ENCODE measurements around the gene UGT1A7. TPM values are rescaled to one million over a fixed set of nuclear protein-coding genes. Genes with fewer than 3 reads are reported as not detected.
"Not testable (repeated sequence)": the region's sequence is repeated elsewhere in the genome, so short reads cannot be mapped to it uniquely, and the experiment has no call there.

UGT1A7 gene
- total RNA-seq, 1 experiment from 2014 or later, result not detected

DNA sequence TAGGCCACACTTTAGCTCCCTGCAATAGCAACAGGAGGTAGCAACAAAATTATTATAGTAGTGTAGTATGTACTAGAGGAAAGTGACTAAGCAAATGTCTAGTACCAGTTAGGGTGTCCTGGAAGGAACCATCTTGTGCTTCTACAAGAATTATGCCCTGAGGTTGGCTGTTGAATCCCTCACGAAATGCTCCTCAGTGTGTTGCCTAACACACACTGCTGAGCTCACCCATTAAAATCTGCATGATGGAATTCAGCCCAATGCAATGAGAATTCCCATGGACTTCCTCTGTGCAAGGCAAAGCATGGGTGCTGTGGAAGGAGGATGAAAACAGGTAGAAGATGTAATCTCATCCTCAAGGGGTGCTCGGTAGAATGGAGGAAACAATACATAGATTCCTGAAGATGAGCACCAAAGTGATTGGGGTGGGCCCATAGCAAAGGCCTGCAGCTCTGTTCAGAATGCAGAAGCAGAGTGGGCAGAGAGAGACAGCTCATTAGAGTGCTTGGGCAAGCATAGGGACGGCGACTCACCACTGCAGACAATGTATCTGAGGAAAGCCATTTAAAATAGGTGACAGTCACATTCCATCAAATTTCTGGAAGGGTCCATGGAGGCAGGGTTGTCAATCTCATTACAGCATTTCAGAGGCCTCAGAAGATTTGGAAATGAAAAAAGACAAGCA lies 1.2 kb upstream of the UGT1A7 start:
- no peak for DNase-seq (ENCODE audit: low read depth)

DNA sequence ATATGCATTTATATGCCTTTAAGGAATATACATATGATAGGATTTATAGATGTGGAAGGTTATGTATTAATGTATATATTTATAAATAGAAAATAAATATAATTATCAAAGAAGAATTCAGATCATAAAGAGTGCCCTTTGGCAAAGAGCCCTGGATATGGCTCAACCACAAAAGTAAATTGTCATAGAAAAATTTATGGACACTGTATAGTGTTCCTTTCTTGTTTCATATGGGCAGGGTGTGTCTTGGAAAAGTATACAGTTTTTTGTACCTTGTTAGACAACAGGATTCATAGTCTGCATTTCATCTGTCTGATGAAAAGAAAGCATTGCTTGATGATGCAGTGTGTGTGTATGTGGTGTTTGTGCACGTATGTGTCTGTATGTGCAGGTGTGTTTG lies 2.9 kb downstream of the UGT1A7 start:
- DNase-seq (ENCODE audit: low read depth), result no peak

DNA sequence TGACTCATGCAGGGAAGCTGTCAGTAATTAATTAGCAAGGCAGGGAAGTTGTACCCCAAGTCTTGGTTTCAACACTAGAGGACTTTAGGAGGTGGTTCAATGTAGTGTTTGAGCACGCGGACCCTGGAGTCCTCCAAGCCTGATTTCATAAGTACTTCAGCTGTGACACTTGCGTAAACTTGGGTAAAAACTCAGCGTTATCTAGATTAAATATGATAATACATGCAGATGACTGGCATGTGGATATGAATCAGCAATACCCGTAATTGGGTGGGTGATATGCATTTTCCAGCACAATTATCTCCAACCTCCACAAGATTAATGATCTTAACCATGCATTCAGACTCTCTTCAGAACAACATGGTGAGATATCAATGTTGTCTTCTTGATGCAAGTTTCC lies 5.2 kb downstream of the UGT1A7 start:
- DNase-seq (ENCODE audit: low read depth), result peak; percentile 15

DNA sequence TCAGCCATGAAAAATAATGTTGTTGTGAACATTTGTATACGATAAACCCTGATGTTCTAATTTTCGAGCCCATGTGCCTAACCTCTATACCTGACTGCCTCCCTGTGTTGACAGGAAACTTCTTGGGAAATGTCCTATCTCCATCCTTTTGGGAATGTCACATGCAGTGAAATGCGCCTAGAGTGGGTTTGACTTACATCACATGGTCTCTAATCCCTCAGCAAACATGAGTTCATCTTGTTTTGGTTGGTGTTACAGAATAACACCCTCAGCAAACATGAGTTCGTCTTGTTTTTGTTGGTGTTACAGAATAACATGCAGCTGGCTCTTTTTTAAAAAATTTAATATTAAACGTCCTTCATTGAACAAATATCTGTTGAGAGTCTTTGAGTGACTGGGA lies 6.6 kb downstream of the UGT1A7 start:
- DNase-seq (ENCODE audit: low read depth), result no peak

DNA sequence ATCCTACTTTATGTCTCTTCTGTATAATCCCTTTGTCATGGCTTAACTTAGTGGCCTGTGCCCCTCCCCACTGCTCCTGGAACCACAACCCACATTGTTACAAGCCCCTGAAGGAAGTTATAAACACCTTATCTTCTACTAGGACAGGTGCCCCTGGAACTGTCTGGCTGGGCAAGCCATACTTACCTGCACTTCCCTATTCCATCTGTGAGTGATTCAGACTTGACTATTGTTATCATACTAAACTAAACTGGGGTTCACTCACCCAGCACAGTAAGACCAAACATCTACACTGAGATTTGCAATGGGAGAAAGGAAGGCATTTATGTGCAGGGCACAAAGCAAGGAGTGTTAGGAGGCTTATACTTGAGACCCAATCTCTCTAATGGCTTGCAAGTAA lies 7.3 kb downstream of the UGT1A7 start:
- DNase-seq (ENCODE audit: low read depth), result no peak

DNA sequence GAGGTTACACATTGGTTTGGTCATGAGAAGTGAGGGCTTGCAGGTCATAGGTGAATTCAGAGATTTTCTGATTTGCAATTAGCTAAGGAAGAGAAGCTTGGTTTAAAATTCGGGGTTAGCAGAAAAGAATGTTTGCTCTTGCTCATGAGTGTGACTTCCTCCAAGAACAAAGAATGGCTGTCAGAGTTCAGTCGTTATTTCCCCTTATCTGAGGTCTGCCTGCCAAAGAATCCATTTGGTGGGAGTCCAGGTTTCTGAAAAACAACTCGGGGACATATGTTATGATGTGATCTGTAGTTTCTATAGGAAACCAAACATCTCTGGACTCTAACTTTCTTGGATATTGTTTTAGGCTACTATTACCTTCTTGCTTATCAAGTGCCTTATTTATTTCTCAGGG lies 7.8 kb downstream of the UGT1A7 start:
- no peak for DNase-seq (ENCODE audit: low read depth)

DNA sequence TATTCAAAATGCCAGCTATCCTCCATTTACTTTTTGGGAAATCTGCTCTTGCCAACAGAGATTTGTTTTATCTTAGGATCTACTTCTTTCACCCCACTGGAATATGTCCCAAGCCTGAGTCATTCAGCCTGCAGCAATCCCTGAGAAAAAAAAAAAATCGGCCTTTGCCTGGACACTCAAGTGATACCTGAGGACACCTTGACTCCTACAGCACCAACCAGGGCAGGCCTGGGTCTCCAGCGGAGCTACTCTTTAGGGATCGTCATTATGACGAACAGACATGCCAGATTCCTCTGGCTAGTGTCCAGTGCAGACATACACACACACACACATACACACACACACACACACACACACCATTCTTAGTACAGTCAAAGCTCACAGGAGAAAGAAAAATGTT lies 8.7 kb downstream of the UGT1A7 start:
- DNase-seq (ENCODE audit: low read depth), result peak; percentile 86

DNA sequence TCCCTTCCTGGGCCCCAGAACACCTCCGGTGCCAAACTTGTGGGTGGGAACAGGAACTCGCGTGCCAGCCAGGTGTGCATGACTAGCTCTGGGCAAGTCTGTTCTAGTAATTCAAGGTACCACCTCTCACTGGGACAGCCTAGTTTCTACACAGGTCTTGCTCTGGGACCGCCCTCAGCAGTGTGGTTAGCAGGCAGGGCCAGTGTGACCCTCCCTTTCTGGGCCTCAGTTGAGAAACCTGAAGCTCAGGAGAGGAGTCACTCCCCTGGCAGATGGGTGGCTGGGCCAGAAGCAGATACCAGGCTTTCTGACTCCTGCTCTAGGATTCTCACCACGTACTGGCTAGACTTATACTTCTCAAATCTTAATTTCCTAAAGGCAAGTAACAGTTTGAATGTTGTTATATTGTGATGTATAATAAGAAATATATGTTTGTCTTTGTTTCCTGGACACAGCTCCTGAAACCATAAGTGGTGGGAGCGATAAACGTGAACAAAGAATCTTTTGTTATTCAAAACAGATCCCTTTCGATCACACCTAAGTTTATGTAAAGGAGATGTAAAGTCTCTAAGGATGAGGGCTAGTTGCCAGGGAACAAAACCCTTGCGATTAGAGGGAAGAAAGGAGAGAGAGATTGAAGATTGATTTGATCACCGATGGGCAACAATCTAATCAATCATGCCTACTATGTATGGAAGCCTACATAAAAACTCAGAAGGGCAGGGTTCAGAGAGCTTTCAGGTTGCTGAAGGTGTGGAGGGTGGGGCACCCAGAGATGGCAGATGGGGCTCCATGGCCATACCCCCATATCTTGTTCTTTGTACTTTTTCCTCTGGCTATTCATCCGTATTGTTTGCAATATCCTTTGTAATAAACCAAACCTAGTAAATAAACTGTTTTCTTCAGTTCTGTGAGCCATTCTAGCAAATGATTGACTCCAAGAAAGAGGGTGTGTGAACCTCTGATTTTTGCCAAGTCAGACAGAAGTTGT lies 10.0 kb downstream of the UGT1A7 start:
- no peak for DNase-seq (ENCODE audit: low read depth)

DNA sequence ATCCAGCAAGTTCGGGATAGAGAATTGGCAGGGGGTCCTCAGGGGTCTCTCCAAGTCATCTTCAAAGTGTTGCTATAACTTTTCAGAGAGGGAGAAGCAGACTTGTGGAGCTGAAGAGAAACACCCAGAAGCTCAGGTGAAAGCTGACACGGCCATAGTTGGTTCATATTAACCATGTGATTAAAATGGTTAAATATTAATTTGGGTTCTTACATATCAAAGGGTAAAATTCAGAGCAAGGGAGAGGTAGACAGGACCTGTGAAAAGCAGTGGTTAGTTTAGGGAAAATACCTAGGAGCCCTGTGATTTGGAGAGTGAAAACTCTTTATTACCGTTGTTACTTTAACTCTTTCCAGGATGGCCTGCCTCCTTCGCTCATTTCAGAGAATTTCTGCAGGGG lies 10.9 kb downstream of the UGT1A7 start, which contains the start of gene UGT1A6:
Gene UGT1A6 (plus strand): TSS at position 243 of the 400 bp plus-strand sequence. CDS start 115 bp downstream, at position 358.
- no peak for DNase-seq (ENCODE audit: low read depth)

DNA sequence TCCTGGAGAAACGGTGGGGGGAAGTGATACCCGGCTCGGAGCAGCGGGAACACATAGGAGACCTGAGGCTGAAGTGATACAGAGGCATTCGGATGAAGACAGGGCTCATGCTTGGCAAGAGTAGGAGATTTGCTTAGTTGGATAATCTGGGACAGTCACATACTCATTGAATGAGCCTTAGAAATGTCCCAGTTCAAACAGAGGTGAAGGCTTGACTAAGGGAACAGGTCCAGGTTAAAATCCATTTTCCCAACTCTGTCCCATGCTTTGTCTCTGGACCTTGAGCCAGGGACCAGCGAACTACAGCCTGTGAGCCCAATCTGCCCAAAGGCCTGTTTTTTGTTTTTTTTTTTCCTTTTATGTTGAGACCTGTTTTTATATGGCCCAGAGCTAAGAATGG lies 12.3 kb downstream of the UGT1A7 start:
- DNase-seq (ENCODE audit: low read depth), result no peak

DNA sequence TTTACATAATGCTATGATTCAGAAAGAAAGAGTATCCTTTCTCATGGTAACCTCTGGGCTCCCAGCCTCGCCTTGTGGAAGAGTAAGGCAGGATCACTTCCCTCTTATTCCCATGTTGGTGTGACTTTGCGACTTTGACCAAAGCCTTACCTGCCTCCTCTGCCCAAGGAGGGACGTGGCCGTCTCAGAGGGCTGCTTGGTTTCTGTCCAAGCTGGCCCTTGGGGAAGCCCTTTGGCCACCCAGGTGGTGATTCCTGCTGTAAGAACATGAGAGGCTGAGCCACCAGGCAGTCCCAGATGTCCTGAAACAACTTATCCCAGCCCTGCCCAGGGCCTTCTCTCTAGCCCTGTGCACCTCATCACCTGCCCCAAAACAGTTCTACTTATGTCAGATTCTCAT lies 17.0 kb downstream of the UGT1A7 start:
- no peak for DNase-seq (ENCODE audit: low read depth)

DNA sequence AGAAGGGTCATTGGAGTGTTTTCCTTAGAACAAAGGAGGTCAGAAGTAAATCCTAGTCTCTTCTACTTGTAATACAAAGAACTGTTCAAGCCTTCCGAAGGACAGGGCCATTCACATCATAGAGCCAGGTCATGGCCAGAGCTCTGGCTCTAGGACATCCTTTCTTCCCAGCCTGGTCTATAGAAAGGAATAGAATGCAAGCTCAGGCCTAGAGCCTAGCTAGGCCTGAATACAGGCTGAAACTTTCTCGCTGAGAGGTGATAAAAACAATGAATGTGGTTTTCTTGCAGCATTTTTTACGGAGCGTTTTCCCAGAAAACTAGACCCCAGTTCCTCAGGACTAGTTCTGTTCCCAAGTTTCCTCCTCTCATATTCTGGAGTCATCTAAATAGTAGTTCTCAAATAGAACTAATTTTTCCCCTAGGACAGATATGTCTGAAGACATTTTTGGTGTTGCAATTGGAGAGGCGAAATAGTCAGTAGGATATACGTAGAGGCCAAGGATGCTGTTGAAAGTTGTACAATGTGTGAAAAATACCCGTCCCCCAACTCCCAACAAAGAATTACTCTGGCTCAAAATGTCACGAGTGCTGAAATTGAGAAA lies 17.8 kb downstream of the UGT1A7 start:
- no peak for DNase-seq (ENCODE audit: low read depth)

DNA sequence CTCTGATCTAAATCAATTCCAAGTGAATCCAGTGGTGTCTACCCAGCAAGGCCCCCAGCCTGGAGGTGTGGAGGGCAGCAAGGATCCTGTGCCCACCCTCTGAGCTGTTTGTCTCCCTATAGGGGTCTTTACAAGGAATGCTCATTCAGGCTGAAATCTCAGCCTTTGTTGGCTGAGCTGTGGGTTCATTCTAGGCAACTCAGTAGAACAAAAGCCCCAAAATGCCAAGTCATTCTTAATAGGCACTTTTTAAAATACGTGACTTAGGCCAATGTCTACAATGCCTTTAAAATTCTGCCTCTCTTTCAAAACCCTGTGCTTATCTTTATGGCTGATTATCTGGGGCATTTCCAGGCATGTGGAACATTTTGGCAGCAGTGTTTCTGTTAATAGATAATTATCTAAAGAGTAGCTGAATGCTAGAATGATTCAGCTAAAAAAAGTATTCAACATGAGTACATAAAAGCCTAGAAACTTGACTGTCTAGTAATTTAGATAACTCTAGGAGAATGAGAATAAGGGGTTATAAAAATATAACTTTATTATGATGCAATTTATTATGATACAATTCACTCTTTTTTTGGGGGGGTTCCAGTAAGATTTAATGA lies 18.4 kb downstream of the UGT1A7 start:
- DNase-seq (ENCODE audit: low read depth), result peak; percentile 88

DNA sequence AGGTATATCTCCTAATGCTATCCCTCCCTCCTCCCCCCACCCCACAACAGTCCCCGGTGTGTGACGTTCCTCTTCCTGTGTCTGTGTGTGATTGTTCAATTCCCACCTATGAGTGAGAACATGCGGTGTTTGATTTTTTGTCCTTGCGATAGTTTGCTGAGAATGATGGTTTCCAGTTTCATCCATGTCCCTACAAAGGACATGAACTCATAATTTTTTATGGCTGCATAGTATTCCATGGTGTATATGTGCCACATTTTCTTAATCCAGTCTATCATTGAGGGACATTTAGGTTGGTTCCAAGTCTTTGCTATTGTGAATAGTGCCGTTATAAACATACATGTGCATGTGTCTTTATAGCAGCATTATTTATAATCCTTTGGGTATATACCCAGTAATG lies 19.1 kb downstream of the UGT1A7 start:
- DNase-seq (ENCODE audit: low read depth), result not testable (repeated sequence)

DNA sequence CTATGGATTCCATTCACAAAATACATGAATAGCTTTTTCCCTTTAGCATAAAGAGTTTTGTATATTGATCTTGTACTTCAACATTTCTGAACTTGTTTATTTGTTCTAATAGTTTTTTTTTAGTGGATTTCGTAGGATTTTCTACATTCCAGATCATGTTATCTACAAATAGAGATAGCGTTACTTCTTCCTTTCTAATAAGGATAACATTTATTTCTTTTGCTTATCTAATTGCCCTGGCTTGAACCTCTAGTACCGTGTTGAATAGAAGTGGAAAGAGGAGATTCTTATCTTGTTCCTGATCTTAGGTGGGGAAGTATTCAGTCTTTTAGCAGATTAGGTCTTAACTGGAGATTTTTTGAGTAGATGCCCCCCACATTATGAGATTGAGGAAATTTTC lies 20.5 kb downstream of the UGT1A7 start:
- no peak for DNase-seq (ENCODE audit: low read depth)

DNA sequence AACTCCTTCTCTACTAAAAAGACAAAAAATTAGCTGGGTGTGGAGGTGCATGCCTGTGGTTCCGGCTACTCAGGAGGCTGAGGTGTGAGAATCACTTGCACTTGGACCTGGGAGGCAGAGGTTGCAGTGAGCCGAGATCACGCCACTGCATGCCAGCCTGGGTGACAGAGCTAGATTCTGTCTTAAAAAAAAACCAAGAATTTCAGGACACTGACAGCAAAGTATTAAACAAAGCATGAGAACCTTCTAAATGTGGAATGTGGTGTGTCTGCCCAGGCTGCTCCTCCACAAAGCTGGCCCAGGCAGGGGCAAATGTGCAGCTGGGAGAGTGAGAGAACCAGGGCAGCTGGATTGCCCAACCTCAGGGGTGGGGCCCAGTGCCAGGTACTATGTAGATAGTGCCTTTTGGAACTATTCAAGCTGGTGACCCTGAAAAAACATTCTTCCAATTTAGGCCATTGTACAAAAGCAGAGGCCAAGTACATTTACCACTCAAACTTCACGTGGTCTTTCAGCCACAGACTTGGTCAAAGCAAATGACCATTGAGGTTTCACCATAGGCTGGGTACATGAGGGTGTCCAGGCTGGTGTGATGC lies 24.3 kb downstream of the UGT1A7 start:
- DNase-seq (ENCODE audit: low read depth), result peak; percentile 63

DNA sequence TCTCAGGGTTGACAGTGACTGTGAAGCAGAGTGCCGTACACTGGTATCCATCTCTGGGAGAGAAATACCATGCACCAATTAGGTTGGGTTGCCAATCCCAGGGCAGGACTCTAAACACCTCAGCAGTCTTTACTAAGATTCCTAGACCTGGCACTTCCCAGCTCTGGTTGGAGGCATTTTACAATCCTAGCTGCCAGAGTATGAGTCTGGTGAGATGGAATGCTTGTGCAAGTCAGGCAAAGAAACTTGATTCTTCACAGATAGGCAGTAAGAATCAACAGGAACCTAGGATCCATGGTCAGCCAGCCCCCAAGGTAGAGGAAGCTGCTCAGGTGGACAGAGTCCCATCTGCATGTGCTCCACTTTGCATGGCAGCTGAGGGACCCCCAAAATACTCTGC lies 25.0 kb downstream of the UGT1A7 start:
- DNase-seq (ENCODE audit: low read depth), result peak; percentile 85

DNA sequence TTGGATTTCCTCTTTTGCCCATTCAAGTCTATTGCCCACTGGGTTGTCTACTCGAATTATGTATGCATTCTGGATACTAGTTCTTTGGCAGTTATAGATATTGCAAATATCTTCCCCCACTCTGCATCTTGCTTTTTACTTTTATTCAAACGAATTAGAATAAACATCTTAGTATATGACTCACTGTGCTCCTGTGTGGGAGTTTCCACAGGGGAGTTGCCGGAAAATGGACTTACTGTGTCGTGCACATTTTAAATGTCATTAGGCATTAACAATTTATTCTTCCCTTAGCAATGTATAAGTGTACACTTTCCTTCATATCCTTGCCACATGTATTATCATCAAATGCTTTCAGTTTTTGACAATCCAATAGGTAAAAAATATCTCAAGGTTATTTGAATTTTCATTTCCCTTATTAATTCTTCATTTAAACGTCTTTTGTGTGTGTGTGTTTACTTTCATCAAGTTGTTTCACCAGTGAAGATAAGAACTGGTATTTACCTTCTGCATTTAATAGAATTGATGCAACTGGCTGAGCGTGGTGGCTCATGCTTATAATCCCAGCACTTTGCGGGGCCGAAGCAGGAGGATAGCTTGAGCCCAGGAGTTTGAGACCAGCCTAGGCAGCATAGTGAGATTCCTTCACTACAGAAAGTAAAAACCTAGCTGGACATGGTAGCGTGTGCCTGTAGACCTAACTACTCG lies 26.4 kb downstream of the UGT1A7 start:
- peak; percentile 63 for DNase-seq (ENCODE audit: low read depth)

DNA sequence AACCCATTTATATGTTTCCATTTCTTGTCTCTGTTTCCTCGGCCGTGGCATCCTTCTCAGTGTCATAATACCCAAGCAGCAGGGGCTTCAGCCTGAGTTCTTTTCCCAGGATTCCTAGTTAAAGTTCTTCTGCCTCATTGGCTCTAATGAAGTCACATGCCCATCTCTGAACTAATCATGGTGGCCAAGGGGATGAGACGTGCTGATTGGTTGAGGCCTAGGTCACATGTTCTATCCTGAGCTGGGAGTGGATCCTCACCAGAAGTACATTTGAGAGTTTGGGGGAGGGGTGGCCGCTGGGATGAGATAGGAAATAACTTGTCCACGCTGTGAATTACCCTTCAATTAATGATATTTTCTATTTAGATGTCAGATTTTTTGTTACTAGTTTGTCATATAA lies 27.2 kb downstream of the UGT1A7 start:
- no peak for DNase-seq (ENCODE audit: low read depth)

DNA sequence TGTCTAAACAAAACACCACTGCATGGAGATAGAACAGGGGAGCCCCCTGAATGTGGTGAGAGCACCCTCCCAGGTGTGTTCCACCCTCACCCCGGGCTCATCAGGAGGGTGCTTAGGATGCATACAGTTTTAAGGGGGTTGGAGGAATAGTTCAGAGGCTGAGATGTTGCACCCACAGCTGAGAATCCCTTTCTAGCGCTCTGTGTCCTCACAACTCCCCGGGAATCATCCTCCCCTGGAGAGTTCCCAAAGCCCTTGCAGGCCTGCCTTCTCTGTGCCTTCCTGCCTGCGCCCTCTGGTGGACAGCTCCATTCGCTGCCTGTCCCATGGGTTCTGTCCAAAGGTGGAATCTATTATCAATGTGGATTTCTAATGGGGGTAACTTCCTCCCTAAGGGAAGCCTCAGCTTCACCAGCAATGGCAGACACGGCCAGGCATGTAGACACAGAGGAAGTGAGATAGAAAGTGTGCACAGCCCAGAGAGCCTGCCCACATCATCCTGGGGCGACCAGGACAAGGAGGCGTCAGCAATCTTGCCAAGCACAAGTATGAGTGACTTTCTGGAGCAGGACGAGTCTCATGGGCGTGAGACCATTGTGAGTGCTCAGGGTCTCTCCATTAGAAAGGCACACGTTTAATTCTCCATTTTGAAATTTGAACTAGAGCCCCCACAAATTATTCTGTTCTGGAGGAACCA lies 29.8 kb downstream of the UGT1A7 start:
- DNase-seq (ENCODE audit: low read depth), result peak; percentile 79

All from M059J (cell line).